ENCODE results near the gene RGS8. TPM values are rescaled to one million over a fixed set of nuclear protein-coding genes. Genes with fewer than 3 reads are reported as not detected.

RGS8 gene
- total and polyA plus RNA-seq, 2 donors from 2014 or later: not detected

GRCh38 chr1:182687361-182687760, 3.0 kb upstream of the RGS8 start:
- H3K27ac ChIP-seq (ENCODE audit: low read depth in 2 of 2, low read length in 2 of 2): no peak overlapping the region
- FAIRE-seq (no peak), DNase-seq (peak in 1 of 5 donors; percentile 13)
- no peaks in the 10 kb centered on the region for H3K9me3 ChIP-seq (ENCODE audit: control insufficient read depth in 2 of 3, insufficient read depth in 1 of 3, low read length in 3 of 3)
- TF ChIP-seq CTCF (IDR thresholded peaks at IDR 0.05; ENCODE audit: borderline replicate concordance, extremely low read depth, insufficient read depth): no peak
- no peaks in the 10 kb centered on the region for H3K4me1 ChIP-seq (ENCODE audit: control insufficient read depth in 2 of 3, insufficient read depth in 2 of 3, low read depth in 1 of 3, low read length in 3 of 3)
- no peak overlapping the region for H3K4me3 ChIP-seq (ENCODE audit: low read length in 3 of 3)
- H3K27me3 ChIP-seq (ENCODE audit: control insufficient read depth, insufficient read depth, low read length): peaks cover 2% of the 10 kb centered on the region
- no peaks in the 10 kb centered on the region for H3K36me3 ChIP-seq (ENCODE audit: control insufficient read depth in 2 of 3, insufficient read depth in 3 of 3, low read length in 3 of 3)
- H3K9ac ChIP-seq (ENCODE audit: low read length in 3 of 3): no peak overlapping the region
- intact Hi-C loops (cut with DNase I): no loop called here

- intact Hi-C loops (cut with DNase I): no loop called here
Observed at GRCh38 chr1:182686446-182686845, 2.1 kb upstream of the RGS8 start.

GRCh38 chr1:182685215-182685614, 828 bp upstream of the RGS8 start:
- H3K4me1 ChIP-seq (ENCODE audit: control insufficient read depth in 2 of 3, insufficient read depth in 2 of 3, low read depth in 1 of 3, low read length in 3 of 3): no peaks in the 10 kb centered on the region
- peaks cover 2% of the 10 kb centered on the region for H3K27me3 ChIP-seq (ENCODE audit: control insufficient read depth, insufficient read depth, low read length)
- H3K9ac ChIP-seq (ENCODE audit: low read length in 3 of 3): no peak overlapping the region
- TF ChIP-seq CTCF (IDR thresholded peaks at IDR 0.05; ENCODE audit: borderline replicate concordance, extremely low read depth, insufficient read depth): no peak
- H3K4me3 ChIP-seq (ENCODE audit: low read length in 3 of 3): no peak overlapping the region
- intact Hi-C loops (cut with DNase I): no loop called here
- no peaks in the 10 kb centered on the region for H3K36me3 ChIP-seq (ENCODE audit: control insufficient read depth in 2 of 3, insufficient read depth in 3 of 3, low read length in 3 of 3)
- DNase-seq: peak in 1 of 5 donors; percentile 20
- H3K9me3 ChIP-seq (ENCODE audit: control insufficient read depth in 2 of 3, insufficient read depth in 1 of 3, low read length in 3 of 3): no peaks in the 10 kb centered on the region
- H3K27ac ChIP-seq (ENCODE audit: low read depth in 2 of 2, low read length in 2 of 2): no peak overlapping the region
- no peak for FAIRE-seq

More at GRCh38 chr1:182686446-182686845, 2.1 kb upstream of the RGS8 start:
- DNase-seq (no peak), FAIRE-seq (no peak)
- no peak overlapping the region for H3K4me3 ChIP-seq (ENCODE audit: low read length in 3 of 3)
- H3K27me3 ChIP-seq (ENCODE audit: control insufficient read depth, insufficient read depth, low read length): peaks cover 2% of the 10 kb centered on the region
- no peak overlapping the region for H3K27ac ChIP-seq (ENCODE audit: low read depth in 2 of 2, low read length in 2 of 2)
- H3K9ac ChIP-seq (ENCODE audit: low read length in 3 of 3): no peak overlapping the region
- no peaks in the 10 kb centered on the region for H3K9me3 ChIP-seq (ENCODE audit: control insufficient read depth in 2 of 3, insufficient read depth in 1 of 3, low read length in 3 of 3)
- no peak for TF ChIP-seq CTCF (IDR thresholded peaks at IDR 0.05; ENCODE audit: borderline replicate concordance, extremely low read depth, insufficient read depth)
- H3K4me1 ChIP-seq (ENCODE audit: control insufficient read depth in 2 of 3, insufficient read depth in 2 of 3, low read depth in 1 of 3, low read length in 3 of 3): no peaks in the 10 kb centered on the region
- H3K36me3 ChIP-seq (ENCODE audit: control insufficient read depth in 2 of 3, insufficient read depth in 3 of 3, low read length in 3 of 3): no peaks in the 10 kb centered on the region

- DNase-seq (no peak), FAIRE-seq (no peak)
- no peak overlapping the region for H3K4me3 ChIP-seq (ENCODE audit: low read length in 3 of 3)
- no peak for TF ChIP-seq CTCF (IDR thresholded peaks at IDR 0.05; ENCODE audit: borderline replicate concordance, extremely low read depth, insufficient read depth)
- H3K27ac ChIP-seq (ENCODE audit: low read depth in 2 of 2, low read length in 2 of 2): no peak overlapping the region
- no peak overlapping the region for H3K9ac ChIP-seq (ENCODE audit: low read length in 3 of 3)
- intact Hi-C loops (cut with DNase I): no loop called here
- H3K36me3 ChIP-seq (ENCODE audit: control insufficient read depth in 2 of 3, insufficient read depth in 3 of 3, low read length in 3 of 3): no peaks in the 10 kb centered on the region
- no peaks in the 10 kb centered on the region for H3K4me1 ChIP-seq (ENCODE audit: control insufficient read depth in 2 of 3, insufficient read depth in 2 of 3, low read depth in 1 of 3, low read length in 3 of 3)
- H3K27me3 ChIP-seq (ENCODE audit: control insufficient read depth, insufficient read depth, low read length): peaks cover 2% of the 10 kb centered on the region
- H3K9me3 ChIP-seq (ENCODE audit: control insufficient read depth in 2 of 3, insufficient read depth in 1 of 3, low read length in 3 of 3): no peaks in the 10 kb centered on the region
Observed at GRCh38 chr1:182682898-182683501, 1.4 kb downstream of the RGS8 start.

Data from kidney (tissue), 14 donors.